Tibial artery (tissue), 4 donors: ENCODE measurements around the gene NOL9.

Experiments
- DNase-seq, 2 donors: peaks; one replicate each; pipeline ENCODE4 v3.0.0-alpha.2; 2019
- H3K27ac ChIP-seq, 2 donors: fragments of 200-600 bp; sonication (generic) in 1 of 2; 1 replicate in 1 of 2; 2 replicates in 1 of 2; pipeline ENCODE4 v1.5.1; 2018 to 2019; ENCODE audit warnings: mild to moderate bottlenecking in 1 of 2
- H3K27me3 ChIP-seq, 2 donors: fragments of 200-600 bp; sonication (generic) in 1 of 2; one replicate each; pipeline versions ENCODE4 v1.5.1 to v1.6.0; 2016 to 2019
- H3K36me3 ChIP-seq, 3 donors: fragments of 200-600 bp; sonication (generic) in 2 of 3; one replicate each; pipeline ENCODE4 v1.5.1; 2016 to 2019; ENCODE audit warnings: mild to moderate bottlenecking in 2 of 3
- H3K4me1 ChIP-seq, 4 donors: fragments of 200-600 bp; sonication (generic) in 2 of 4; 1 replicate in 3 of 4; 2 replicates in 1 of 4; pipeline ENCODE4 v1.5.1; 2016 to 2019
- H3K4me3 ChIP-seq, 2 donors: fragments of 200-600 bp; sonication (generic) in 1 of 2; 1 replicate in 1 of 2; 2 replicates in 1 of 2; pipeline ENCODE4 v1.5.1; 2018 to 2019; ENCODE audit warnings: mild to moderate bottlenecking in 2 of 2
- H3K9me3 ChIP-seq, 3 donors: fragments of 200-600 bp; sonication (generic) in 1 of 3; one replicate each; pipeline ENCODE4 v1.5.1; 2016 to 2019
- intact Hi-C: fragments of 100-400 bp; cut with DNase I; formaldehyde crosslinking; loops from one replicate; pipeline ENCODE4 v1.15.0; 2023; ENCODE audit warnings: low total_unique reads
- TF ChIP-seq, protein P1 (sequence below), 2 experiments: fragments of 200-600 bp in 1 of 2; fragments of 450-650 bp in 1 of 2; IDR thresholded peaks; one replicate each; pipeline ENCODE4 v1.5.1; 2017 to 2019; ENCODE audit warnings: antibody characterized with exemption in 2 of 2, mild to moderate bottlenecking in 1 of 2, moderate library complexity in 1 of 2

Gene NOL9

DNA sequence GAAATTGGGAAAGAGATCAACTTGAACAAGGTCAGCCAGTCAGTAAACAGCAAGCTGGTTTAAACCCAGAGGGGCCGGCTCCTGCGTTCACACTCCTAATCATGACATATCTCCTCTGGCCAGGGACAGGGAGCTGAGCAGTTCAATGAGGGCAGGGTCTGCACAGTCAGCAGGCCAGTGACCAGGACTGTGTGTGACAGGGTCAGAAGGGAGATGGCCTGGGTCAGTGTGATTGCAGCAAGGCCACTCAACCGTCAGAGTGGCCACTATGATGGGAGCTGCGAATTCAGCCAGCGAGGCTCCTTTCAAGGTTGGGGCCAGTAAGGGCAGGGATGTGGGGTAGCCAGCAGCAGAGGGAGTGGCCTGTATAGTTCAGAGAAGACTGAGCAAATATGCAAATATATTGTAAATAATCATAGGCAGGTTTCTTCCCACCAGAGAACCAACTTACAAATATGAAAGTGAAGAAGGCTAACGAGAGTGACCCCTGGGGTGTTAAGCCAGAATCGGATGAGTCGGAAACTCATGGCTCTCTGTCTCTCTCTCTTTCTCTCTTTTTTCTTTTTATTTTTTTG is 20.0 kb downstream of the NOL9 start:
- Histone ChIP-seq H3K4me1 (no peaks in the 10 kb centered on the region), H3K36me3 (peaks cover 49 to 85% (median 61%) of the 10 kb centered on the region in 3 donors)

DNA sequence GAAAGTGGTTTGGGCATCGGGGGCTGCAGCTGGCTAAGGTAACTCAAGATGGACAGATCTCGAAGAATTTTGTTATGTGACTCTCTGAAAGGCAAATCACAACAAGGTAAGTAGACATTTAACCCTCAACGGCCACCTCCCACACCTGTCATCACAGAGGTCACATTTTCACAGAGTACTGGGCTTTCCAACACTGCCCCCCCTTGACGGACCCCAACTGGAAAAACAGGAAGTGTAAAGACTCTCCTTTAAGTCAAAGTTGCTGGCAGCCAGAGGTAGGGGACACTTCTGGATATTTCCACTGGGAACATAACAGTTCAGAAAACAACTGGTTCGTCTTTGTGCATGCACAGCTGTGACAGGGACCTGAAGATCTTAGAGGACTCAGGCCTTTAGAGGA is 22.3 kb downstream of the NOL9 start:
- Histone ChIP-seq H3K36me3 (peaks cover 62 to 95% (median 82%) of the 10 kb centered on the region in 3 donors), H3K9me3 (no peaks in the 10 kb centered on the region), H3K4me3 (no peak overlapping the region), H3K4me1 (no peaks in the 10 kb centered on the region), H3K27me3 (no peaks in the 10 kb centered on the region), H3K27ac (no peak overlapping the region)
- no peak for DNase-seq
- intact Hi-C loops = no loop called here
- TF ChIP-seq, protein P1, sequence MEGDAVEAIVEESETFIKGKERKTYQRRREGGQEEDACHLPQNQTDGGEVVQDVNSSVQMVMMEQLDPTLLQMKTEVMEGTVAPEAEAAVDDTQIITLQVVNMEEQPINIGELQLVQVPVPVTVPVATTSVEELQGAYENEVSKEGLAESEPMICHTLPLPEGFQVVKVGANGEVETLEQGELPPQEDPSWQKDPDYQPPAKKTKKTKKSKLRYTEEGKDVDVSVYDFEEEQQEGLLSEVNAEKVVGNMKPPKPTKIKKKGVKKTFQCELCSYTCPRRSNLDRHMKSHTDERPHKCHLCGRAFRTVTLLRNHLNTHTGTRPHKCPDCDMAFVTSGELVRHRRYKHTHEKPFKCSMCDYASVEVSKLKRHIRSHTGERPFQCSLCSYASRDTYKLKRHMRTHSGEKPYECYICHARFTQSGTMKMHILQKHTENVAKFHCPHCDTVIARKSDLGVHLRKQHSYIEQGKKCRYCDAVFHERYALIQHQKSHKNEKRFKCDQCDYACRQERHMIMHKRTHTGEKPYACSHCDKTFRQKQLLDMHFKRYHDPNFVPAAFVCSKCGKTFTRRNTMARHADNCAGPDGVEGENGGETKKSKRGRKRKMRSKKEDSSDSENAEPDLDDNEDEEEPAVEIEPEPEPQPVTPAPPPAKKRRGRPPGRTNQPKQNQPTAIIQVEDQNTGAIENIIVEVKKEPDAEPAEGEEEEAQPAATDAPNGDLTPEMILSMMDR (IDR thresholded peaks at IDR 0.05) = no peak

More for the DNA sequence above, 20.0 kb downstream of the NOL9 start:
- TF ChIP-seq, protein P1 (IDR thresholded peaks at IDR 0.05) = no peak
- Histone ChIP-seq H3K9me3 (no peaks in the 10 kb centered on the region), H3K27ac (no peak overlapping the region), H3K27me3 (no peaks in the 10 kb centered on the region), H3K4me3 (no peak overlapping the region)
- intact Hi-C loops = no loop called here
- no peak for DNase-seq

DNA sequence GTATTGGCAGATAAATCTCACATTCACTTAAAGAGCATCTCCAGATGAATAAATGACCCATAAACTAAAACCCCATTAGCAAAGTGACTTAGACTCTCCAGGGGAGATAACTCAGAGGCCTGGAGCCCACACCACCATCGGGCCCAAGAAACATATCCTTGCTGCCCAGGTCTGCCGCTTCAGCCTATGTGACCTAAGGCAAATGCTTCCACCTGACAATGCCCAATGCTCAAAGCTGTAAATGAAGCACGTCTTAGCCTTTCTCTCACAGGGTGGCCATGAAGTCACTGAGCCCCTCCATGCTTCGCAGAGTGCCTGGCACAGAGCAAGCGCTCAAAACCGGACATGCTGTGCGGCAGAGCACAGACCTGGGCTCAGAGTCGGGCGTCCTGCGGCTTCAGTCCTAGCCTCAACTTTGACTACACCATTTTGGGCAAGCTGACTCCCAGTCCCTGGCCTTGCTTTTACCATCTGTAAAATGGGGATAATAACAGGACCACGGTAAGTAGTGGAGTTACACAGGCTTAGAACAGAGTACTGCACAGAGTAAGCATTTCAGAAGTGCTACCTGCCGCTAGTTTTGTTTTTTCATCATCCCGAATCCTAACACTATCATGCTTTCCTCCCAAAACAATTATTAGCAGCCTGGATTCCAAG is 23.7 kb downstream of the NOL9 start:
- Histone ChIP-seq H3K4me1 (no peaks in the 10 kb centered on the region), H3K27me3 (no peaks in the 10 kb centered on the region), H3K9me3 (no peaks in the 10 kb centered on the region), H3K27ac (no peak overlapping the region), H3K36me3 (peaks cover 70 to 94% (median 92%) of the 10 kb centered on the region in 3 donors), H3K4me3 (no peak overlapping the region)
- intact Hi-C loops = no loop called here
- DNase-seq = no peak
- TF ChIP-seq, protein P1 (IDR thresholded peaks at IDR 0.05) = no peak

DNA sequence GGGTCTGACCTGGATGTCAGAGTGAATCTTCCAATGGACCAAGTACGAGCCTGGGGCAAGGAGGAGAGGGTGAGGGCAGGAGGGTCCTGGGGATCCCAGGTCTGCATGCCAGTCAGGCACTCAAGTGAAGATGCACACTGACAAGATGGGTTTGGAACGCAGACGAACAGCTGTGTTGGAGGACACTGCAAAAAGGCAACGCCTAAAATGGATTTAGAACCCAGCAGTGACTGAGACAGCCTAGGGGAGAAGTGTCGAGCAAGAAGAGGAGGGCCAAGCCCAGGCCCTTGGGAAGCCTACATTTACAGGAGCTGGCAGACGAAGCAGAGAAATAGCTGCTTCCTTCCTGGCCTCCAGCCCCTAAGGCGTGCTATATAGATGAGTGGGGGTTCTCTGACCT is 25.8 kb downstream of the NOL9 start:
- Histone ChIP-seq H3K27ac (no peak overlapping the region), H3K4me1 (no peaks in the 10 kb centered on the region), H3K27me3 (no peaks in the 10 kb centered on the region), H3K4me3 (no peak overlapping the region), H3K36me3 (peaks cover 66 to 97% (median 93%) of the 10 kb centered on the region in 3 donors), H3K9me3 (no peaks in the 10 kb centered on the region)
- intact Hi-C loops = no loop called here
- DNase-seq = no peak
- TF ChIP-seq, protein P1 (IDR thresholded peaks at IDR 0.05) = no peak

DNA sequence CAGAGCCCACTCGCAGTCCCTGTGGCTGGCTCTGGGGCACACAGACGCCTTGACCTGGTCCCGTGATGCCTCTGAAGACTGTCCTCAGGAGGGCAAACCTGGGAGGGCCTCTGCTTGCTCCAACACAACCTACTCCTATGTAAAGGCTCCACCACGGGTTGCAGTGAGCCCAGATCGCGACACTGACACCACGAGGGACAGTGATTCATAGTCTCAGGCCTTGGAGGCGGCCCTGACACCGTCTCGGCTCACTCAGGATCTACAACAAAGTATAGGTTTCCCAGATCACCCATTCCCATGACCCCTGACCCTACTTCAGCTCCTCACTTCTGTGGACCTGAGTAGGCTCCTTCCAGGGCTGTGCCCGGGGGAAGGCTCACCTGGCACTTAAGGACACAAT is 28.0 kb downstream of the NOL9 start:
- H3K27ac ChIP-seq = no peak overlapping the region
- no peaks in the 10 kb centered on the region for H3K27me3 ChIP-seq
- H3K36me3 ChIP-seq = peaks cover 44 to 76% (median 75%) of the 10 kb centered on the region in 3 donors
- TF ChIP-seq, protein P1 (IDR thresholded peaks at IDR 0.05) = no peak
- intact Hi-C loops = no loop called here
- no peaks in the 10 kb centered on the region for H3K9me3 ChIP-seq
- H3K4me1 ChIP-seq = no peaks in the 10 kb centered on the region
- no peak overlapping the region for H3K4me3 ChIP-seq
- DNase-seq = no peak
